NCI-H146 treated with DMSO at 0.1 percent for 48 hours (cell line): Measurements from ENCODE around the gene MED13L.
A peak's percentile ranks its signal among the peaks of the same experiment; 100 is the strongest.
"Not testable (repeated sequence)": the region's sequence is repeated elsewhere in the genome, so short reads cannot be mapped to it uniquely, and the experiment has no call there.

Source experiments
- DNase-seq: peaks from one replicate; lab custom pipeline; 2025; ENCODE audit not compliant: unreplicated experiment; lab: John Stamatoyannopoulos, UW

MED13L gene

DNA sequence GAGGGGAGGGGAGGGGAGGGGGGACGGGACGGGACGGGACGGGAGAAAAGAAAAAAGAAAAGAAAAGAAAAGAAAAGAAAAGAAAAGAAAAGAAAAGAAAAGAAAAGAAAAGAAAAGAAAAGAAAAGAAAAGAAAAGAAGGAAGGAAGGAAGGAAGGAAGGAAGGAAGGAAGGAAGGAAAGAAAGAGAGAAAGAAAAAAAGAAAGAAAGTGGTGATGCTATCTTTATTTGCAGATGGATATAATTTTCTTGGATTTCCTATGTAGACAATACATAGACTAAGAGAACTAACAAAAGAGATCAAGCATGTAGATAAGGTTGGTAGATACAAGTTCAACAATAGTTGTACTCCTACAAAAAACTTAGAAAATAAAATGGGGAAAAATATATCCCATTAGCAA, 245.9 kb downstream of the MED13L start:
- DNase-seq = not testable (repeated sequence)

DNA sequence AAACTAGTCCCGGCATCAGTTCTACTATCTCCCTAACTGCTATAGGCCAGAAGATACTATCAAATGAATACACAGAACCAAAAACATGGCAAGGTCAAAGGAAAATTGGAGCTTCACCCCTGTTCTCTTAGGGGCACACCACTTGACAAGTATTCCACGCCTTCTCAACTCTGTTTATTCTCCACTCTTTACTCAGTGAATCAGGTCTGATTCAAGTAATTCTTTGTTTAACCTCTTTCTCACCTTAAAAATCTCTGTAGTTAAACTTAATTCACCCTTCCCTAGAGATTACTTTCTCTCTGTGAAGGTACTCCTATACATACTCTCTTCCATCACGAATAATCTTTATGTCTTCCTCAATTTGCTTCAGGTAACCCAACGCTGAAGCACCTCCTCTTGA, 248.9 kb downstream of the MED13L start:
- no peak for DNase-seq

- DNase-seq = no peak
These were observed 250.0 kb downstream of the MED13L start for GRCh38 chr12:116027551-116027821.

DNA sequence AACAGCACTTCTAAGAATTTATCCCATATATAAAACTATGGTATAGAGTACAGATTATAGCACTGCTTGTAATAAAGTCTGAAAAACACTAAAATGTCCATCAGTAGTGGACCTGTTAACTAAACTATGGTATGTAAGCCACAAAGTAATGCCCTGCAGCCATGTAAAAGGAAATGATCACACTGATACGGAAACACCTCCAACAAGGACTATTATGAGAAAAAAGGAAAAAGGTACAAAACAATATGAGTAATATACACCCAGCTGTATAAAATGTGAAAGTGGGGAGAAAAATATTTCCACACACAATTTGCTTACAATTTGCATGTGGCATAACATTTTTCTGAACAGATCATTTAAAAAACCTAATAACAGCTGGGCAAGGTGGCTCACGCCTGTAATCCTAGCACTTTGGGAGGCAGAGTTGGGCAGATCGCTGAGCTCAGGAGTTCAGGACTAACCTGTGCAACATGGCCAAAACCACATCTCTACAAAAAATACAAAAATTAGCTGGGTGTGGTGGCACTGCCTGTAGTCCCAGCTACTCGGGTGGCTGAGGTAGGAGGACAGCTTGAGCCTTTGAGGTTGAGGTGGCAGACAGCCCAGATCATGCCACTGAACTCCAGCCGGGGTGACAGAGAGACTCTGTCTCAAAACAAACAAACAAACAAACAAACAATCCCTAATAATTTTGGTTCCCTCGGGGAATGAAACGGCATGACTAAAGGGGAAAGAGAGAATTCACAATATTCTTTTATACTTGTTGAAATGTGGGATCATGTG, 250.5 kb downstream of the MED13L start:
- DNase-seq = no peak

GRCh38 chr12:116026346-116026745, 251.1 kb downstream of the MED13L start:
- DNase-seq = no peak

DNA sequence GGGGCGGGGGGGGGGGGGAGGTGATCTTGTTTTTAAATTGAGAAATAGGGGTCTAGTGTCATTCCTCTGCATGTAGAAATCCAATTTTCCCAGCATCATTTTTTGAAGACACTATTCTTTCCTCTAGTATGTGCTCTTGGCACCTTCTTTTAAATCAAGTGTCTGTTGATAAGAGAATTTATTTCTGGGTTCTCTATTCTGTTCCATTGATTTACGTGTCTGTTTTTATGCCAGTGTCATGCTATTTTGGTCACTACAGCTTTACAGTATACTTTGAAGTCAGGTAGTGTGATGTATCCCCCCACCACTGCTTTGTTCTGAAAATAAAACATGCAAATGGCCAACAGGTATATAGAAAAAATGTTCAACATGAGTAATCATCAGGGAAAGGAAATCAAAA, 252.7 kb downstream of the MED13L start:
- DNase-seq = no peak

- no peak for DNase-seq
These were observed 258.1 kb downstream of the MED13L start for GRCh38 chr12:116019415-116019814.

DNA sequence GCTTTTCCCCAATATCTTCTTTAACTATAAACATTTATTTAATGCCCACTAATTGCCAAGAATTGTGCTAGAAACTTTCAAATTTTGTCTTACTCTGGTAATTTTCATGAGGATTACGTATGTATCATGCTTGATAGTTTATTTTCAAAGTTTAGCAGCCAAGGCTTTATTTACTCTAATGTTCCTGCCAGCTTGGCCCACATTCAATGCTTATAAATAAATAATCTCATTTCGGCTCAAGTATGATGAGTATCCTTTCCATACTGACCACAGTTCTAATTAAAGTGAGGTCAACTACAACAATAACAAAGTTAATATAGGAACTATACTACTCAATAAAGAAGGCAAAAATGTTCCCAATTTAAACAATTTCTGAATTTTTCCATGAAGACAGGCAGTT, 259.2 kb downstream of the MED13L start:
- no peak for DNase-seq

DNA sequence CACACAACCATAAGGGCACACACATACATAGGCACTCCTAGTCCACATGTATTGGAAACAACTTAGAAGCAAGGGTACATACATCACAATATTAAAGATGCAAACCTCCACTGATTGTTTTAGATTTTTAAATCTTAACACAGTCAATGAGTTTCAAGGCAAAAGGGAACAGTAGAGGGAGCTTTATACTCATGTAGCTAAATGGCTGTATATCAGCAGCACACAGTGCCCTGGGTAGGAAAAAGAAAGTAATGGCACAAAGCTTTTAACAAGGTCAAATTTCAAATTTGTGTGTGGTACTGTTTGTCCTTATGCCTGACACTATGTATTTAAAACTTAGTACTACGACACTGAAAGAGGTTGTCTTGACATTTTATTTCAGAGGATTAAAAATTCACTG, 262.0 kb downstream of the MED13L start:
- DNase-seq = peak; percentile 2

- no peak for DNase-seq
These were observed 264.7 kb downstream of the MED13L start for GRCh38 chr12:116012757-116013156.

- no peak for DNase-seq
These were observed 266.3 kb downstream of the MED13L start for GRCh38 chr12:116011217-116011616.

GRCh38 chr12:116010467-116010866, 267.0 kb downstream of the MED13L start:
- no peak for DNase-seq

- DNase-seq = no peak
These were observed 267.7 kb downstream of the MED13L start for GRCh38 chr12:116009805-116010204.

DNA sequence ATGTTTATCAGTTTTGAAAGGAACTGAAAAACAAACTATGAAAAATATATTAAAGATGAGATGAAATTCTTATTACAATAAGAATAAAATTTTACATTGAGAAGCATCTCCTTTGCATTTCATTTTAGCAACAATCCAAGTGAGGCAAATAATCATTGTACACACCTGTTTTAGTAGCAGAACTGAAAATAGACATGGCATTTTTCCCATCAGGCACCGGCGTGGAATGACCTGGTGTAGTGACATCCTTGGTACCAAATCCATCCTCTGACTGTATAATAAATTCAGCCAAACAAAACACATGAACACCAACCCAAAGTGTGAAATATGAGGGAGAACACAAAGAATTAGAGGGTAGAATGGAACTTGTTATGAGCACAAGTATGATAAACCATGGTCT, 271.4 kb downstream of the MED13L start:
- DNase-seq = no peak

GRCh38 chr12:116002890-116003536, 274.5 kb downstream of the MED13L start:
- DNase-seq = no peak

GRCh38 chr12:116000252-116000651, 277.2 kb downstream of the MED13L start:
- DNase-seq = no peak

- no peak for DNase-seq
These were observed 277.9 kb downstream of the MED13L start for GRCh38 chr12:115999582-115999981.

DNA sequence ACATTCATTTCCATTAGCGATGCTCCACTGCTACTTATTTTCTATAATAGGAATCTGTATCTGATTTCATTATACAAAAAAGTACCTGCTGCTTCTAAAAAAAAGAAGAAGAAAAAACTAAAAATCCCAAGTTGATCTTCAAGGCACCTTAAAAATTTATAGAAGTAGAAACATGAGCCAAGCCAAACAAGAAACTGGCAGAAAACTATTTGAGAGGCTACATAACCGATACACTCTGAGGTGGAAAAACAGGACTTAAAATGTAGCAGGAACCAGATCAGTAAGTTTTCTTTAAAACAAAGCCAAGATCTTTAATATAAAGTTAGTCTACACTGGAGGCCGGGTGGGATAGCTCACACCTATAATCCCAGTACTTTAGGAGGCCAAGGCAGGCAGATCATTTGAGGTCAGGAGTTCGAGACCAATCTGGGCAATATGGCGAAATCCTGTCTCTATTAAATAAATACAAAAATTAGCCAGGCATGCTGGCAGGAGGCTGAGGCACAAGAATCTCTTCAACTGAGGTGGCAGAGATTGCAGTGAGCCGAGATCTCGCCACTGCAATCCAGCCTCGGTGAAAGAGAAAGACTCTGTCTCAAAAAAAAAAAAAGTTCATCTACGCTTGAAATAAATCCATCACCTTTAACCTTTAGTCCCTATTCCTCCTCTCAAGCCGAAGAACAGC, 278.6 kb downstream of the MED13L start:
- no peak for DNase-seq

DNA sequence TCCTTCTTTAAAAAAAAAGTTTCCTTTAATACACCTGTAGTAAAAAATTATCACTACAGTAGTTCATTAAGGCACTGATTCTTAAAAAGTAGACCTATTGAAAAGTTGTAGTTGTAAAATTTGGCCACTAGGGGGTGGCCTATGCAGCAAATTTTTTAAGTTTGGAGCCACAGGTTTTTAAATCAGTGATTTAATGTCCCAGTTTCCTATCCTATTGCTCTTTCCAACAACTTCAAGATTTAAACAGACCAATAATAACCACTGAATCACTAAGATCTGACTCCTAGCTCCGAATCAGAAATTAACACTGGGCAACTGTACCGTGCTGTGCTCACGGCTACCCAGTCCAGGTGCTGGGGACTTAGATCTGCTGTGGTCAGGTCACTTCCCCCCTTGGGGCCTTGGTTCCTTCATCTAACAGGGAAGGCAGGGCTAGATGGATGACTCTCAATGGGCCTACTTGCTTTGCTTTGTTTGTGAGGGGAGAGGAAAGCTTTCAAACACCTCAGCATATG, 279.3 kb downstream of the MED13L start:
- DNase-seq = no peak

DNA sequence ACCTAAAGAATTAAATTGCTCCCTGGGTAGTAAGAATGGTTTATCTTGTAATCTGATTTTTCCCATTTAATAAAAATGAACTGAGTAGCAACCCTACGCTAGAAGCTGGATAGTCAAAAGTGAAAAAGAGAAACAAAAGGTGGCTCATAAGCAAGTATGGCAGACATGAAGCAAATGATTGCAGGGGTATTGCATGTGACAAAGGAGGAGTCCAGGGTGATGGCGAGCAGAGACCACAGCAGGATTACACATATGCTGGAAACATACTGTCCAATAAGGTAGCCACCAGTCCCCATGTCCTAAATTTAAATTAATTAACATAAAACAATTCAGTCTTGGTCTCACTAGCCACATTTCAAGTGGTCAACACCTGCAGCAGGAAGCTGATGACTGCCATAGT, 283.8 kb downstream of the MED13L start:
- no peak for DNase-seq

- no peak for DNase-seq
These were observed 287.3 kb downstream of the MED13L start for GRCh38 chr12:115990241-115990640.
